GM13976 (cell line): ENCODE data around the gene AMPH.

Experiments
- DNase-seq: peaks from one replicate; pipeline ENCODE4 v3.0.0; 2012; ENCODE audit warnings: low spot score
- CTCF ChIP-seq: IDR thresholded peaks from 2 replicates; pipeline ENCODE4 v1.5.1; 2012; ENCODE audit warnings: borderline replicate concordance, mild to moderate bottlenecking; ENCODE audit not compliant: insufficient read depth; ENCODE audit errors: extremely low read depth, missing control alignments, control extremely low read depth
- in situ Hi-C: fragments of 300-500 bp; cut with MboI; formaldehyde crosslinking; loops from one replicate; pipeline ENCODE4 v1.12.0; 2022; ENCODE audit warnings: low sequenced_read_pairs, mixed read lengths, inconsistent platforms; ENCODE audit not compliant: unreplicated experiment

AMPH gene

GRCh38 chr7:38565289-38565688 is 65.9 kb downstream of the AMPH start:
- no peak for TF ChIP-seq CTCF
- DNase-seq, result no peak
- in situ Hi-C loops, result no loop called here

- in situ Hi-C loops, result no loop called here
- TF ChIP-seq CTCF, result no peak
Observed at GRCh38 chr7:38563741-38564140, 67.4 kb downstream of the AMPH start.

GRCh38 chr7:38561166-38561565 is 70.0 kb downstream of the AMPH start:
- in situ Hi-C loops, result no loop called here
- TF ChIP-seq CTCF, result no peak
- no peak for DNase-seq

More at GRCh38 chr7:38563741-38564140, 67.4 kb downstream of the AMPH start:
- no peak for DNase-seq

- no peak for TF ChIP-seq CTCF
- in situ Hi-C loops, result no loop called here
- DNase-seq, result no peak
Observed at GRCh38 chr7:38558761-38559345, 72.3 kb downstream of the AMPH start.

GRCh38 chr7:38554586-38554985 is 76.6 kb downstream of the AMPH start:
- in situ Hi-C loops, result no loop called here

GRCh38 chr7:38550836-38551235 is 80.3 kb downstream of the AMPH start:
- no peak for DNase-seq
- in situ Hi-C loops, result no loop called here

More at GRCh38 chr7:38554586-38554985, 76.6 kb downstream of the AMPH start:
- no peak for DNase-seq
- TF ChIP-seq CTCF, result no peak

More at GRCh38 chr7:38550836-38551235, 80.3 kb downstream of the AMPH start:
- no peak for TF ChIP-seq CTCF
